Activated T-helper 1 cell treated with Interleukin-2 at 50 U/mL for 16 hours (primary cell): ENCODE measurements around the gene NXPH3.
A peak's percentile ranks its signal among the peaks of the same experiment; 100 is the strongest.
"Not testable (repeated sequence)": the region's sequence is repeated elsewhere in the genome, so short reads cannot be mapped to it uniquely, and the experiment has no call there.

Experiments
- DNase-seq: peaks from one replicate; pipeline ENCODE4 v3.0.0-alpha.2; 2020; ENCODE audit warnings: low read depth

The NXPH3 gene

GRCh38 chr17:49554694-49555494 is 20.8 kb upstream of the NXPH3 start:
- DNase-seq = no peak

DNA sequence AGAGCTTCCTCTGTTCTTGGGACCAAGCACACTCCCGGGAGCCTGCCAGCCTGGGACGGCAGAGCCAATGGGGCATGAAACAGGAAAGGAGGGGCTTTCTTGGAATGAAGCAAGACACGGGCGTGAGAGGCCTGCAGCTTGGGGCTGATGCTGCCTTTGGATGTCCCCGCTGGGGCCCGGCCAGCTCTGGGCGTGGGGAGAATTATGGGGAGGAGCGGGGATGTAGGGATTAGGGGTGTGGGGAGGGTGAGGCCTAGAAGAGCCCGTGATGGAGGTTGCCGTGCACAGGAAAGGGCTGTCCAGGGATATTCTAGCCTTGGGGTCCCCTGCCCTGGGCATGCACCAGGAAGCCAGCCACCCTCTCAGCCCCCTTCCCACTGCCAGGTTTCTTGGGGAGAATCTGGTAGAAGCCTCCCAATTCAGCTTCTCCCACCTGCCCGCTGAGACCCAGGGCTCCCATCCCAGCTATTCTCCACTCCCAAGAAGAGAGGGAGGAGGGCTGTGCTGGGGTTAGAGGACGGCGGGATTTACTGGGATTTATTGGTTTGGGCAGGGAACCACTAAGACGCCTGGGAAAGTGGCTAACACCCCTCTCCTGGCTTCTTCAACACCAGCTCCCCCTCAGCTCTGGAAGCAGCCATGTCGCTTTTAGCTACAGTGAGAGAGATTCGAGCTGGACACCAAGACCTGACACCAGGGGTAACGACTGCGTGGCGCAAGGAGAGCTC is 20.0 kb upstream of the NXPH3 start:
- no peak for DNase-seq

- DNase-seq = peak; percentile 70
Observed at GRCh38 chr17:49556223-49556943, 19.3 kb upstream of the NXPH3 start.

GRCh38 chr17:49557312-49558024 is 18.2 kb upstream of the NXPH3 start:
- DNase-seq = no peak

DNA sequence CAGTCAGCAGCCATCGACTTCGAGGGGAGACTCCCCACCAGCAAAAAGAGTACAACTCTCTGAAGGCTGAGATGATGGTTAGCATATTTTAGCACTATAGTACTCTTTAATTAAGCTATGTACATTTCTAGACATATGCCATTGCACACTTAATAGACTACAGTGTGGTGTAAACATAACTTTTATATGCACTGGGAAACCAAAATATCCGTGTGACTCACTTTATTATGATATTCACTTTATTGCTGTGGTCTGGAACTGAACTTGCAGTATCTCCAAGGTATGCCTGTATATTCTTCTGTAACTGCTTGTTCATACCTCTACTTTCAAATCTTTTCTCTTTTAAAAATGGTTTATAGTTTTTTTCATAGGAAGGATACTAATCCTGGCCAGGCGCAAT is 11.0 kb upstream of the NXPH3 start:
- DNase-seq = no peak

- no peak for DNase-seq
Observed at GRCh38 chr17:49565948-49566491, 9.7 kb upstream of the NXPH3 start.

GRCh38 chr17:49566668-49567071 is 9.0 kb upstream of the NXPH3 start:
- DNase-seq = no peak

GRCh38 chr17:49567104-49567521 is 8.6 kb upstream of the NXPH3 start:
- no peak for DNase-seq

DNA sequence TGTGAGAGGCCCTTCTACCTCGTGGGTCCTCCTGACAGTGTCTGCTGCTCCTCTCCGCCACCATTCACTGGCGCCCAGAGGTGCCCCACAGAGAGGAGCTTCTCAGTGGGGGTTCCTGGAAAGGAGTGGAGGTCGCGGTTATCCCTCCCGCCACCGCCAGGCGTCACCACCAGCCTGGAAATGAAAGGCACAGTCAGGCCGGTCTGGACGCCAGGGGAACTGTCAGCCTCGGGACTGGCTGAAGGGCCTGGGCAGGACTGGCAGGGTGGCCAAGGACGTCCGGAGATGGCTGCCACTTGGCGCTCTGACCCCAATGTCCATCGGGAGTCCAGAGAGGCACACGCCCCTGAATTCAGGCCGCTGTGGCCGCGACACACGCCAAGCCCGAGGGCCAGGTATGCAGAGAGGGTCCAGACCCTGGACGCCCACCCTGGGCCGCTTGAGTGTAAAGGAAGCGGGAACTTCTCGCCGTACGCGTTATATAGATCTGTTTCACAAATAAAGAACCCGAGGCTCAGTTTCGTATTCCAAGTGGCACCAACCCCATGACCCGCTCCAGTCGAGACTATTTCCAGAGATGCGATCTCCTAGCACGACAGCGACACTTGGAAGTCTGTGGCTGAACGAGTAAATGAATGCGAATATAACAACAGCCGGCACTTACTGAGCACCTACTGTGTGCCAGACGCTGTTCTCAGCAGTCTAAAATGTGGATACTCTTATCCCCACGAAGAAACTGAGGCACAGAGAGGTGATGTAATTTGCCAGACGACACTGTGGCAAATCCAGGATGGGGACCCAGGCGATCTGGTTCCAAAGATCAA is 7.6 kb upstream of the NXPH3 start:
- DNase-seq = peak; percentile 68

- not testable (repeated sequence) for DNase-seq
Observed at GRCh38 chr17:49568695-49569047, 7.0 kb upstream of the NXPH3 start.

DNA sequence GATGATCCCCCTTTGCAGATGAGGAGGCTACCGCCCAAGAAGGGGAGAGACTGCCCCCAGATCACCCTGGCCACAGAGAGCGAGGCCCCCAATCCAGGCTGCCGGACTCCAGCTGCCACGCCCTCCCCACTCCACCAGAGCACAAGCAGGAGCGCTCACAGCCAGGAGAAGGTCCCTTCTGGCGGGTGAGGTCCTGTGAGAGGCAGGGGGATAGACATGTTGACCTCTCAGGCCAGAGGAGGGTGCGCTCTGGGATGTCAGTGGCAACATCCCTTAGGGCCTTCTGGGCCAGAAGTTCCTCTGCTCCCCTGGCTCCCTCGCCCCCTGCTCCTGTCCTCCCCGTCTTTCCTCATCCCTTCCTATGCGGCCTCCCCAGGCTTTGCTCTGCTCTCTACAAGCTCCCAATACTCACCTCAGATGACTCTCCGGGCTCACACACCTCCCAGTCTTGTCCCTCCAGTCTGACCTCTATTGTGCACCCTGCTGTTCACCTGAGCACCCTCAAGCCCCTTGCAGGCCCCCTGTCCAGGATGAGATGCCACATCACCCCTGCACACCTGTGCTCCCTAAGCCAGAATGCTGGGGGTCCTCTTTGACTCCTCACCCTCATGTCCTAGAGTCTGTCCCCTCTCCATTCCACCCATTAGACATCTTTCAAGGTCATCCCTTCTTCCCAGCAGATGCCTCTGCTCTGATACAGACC is 5.0 kb upstream of the NXPH3 start:
- no peak for DNase-seq

DNA sequence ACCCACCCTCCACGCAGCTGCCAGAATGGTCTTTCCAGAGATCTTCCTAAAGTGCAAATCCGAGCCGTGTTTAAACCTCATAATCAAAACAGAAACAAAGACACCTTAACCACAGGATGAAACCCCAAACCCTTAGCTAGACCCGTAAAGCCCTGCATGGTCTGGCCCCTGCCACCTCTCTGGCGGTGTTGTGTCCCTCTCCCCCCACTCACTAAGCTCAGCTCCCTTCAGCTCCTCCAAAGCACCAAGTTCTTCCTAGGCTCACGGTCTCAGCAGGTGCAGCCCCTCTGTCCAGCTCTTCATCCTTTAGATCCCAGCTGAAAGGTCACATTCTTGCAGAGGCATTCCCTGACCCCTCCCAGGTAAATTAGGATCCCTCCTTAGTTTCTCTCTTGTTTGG is 4.4 kb upstream of the NXPH3 start:
- no peak for DNase-seq

DNA sequence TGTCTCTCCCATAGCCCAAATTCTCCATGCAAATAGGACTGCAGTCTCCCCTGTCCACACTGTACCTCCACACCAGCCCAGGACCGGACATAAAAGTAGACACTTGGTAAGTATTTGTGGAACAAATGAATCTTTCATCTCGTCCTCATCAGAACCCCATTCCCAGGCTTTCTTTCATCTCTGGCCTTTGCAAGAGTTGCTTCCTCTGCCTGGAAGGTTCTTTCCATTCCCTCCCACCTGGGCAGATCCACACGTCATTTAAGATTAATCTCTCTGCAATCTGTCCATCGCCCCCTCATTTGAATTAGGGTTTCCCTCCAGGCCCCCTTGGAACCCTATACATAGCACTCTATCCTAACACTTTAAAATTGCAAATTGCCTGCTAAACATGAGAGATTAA is 3.9 kb upstream of the NXPH3 start:
- no peak for DNase-seq

DNA sequence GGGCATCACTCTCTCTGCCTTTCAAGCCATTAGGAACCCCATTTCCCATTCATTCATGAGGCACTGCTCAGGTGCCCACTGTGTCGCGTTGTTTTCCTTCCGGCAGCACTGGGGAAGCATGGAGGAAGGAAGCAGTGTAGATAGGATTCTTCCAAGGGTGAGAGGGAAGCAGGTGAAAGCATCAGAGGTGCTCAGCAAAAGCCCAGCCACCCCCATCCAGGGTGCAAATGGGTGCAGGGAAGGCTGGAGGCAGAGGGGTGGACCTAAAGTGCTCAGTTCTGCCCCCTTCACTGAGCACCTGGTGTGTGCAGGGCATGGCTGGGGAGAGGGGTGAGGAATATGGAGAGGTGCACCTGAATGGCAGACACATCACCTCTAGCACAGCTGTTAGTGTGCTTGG is 3.4 kb upstream of the NXPH3 start:
- DNase-seq = no peak

DNA sequence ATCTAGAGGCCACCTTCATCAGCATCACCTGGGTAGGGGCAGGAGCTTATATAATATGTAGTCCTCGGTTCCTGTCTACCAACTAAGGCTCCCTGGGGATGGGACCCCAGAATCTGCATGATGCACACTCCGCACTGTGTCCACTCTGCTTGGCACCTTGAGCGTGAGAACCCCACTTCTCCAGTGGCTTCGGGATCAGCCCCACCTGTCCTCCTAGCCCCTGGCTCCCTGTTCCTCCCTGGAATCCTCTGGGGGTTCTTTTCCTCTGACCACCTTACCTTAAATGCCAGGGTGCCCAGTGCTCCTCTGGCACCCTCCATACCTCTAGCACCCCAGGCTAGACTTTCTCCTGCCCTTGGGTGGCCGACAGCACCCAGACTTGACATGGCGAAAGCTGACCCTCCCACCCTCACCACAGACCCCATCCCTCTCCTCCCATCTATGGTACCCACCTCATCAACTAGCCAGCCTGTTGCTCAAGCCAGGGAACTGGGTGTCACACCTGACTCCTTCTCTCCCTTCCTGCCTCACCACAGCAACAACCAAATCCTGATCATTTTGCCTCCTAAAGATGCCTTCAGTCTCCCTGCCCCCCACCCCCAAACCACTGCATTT is 2.8 kb upstream of the NXPH3 start:
- no peak for DNase-seq

- DNase-seq = no peak
Observed at GRCh38 chr17:49573510-49574322, 2.0 kb upstream of the NXPH3 start.

- DNase-seq = no peak
Observed at GRCh38 chr17:49574323-49574781, 1.3 kb upstream of the NXPH3 start.

DNA sequence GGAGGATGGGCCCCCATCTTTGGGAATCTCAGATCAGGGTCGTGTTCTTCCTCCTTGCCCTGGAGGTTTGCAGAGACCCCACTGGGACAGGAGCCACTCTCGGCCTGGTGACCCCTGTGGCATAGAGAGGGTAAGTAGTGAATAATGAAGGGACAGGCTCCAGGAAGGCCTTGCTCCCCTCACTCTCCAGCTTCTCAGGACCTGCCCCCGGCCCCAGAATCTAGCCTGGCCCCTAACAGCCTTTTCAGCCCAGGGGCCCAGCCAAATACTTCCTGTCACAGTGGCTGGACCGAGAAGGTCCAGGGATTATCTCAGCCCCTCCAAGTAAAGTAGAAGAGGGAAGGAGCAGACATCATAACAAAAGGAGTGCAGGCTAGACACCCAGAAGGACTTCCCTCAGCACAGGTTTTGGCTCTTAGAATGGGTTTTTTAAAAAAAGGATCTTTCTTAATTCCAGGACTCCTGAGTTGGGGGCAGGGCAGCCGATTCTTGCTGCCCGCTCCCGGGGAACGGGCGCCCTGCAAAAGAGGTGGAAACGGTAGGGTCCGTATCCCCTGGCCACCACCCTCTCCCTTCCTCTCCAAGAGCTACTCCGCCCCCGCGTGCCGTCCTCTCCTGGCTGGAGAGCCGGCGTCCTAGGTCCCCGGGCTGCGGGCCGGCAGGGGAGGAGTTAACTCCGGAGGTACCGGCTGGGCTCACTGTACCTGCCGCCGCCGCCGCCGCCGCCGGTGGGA is 559 bp upstream of the NXPH3 start:
- no peak for DNase-seq
